GM23338 (cell line): ENCODE measurements around the gene UBE2Q2. TPM values are rescaled to one million over a fixed set of nuclear protein-coding genes. Genes with fewer than 3 reads are reported as not detected.

Experiments used
- ATAC-seq: fragments of 200-7000 bp; cut with Tn5 transposase; 3 replicates; pipeline ENCODE4 v1.9.1; 2020
- DNase-seq: peaks from one replicate; pipeline ENCODE4 v3.0.0-alpha.2; 2015; ENCODE audit warnings: low spot score
- H2AFZ ChIP-seq: fragments of 200-600 bp; sonication (generic); 2 replicates; pipeline ENCODE4 v1.8.0; 2016; ENCODE audit warnings: antibody characterized with exemption, mild to moderate bottlenecking, moderate library complexity
- H3F3A ChIP-seq: fragments of 200-600 bp; sonication (generic); replicated peaks from 2 replicates; pipeline ENCODE4 v1.8.0; 2017; ENCODE audit warnings: antibody characterized with exemption, mixed run types, low read depth
- H3K27ac ChIP-seq: fragments of 200-600 bp; sonication (generic); 2 replicates; pipeline ENCODE4 v1.6.1; 2016; ENCODE audit warnings: low read depth
- H3K27me3 ChIP-seq: fragments of 200-600 bp; sonication (generic); 2 replicates; pipeline ENCODE4 v1.8.0; 2016; ENCODE audit warnings: mild to moderate bottlenecking, mixed run types, moderate library complexity; ENCODE audit not compliant: insufficient read depth
- H3K36me3 ChIP-seq: fragments of 200-600 bp; sonication (generic); 2 replicates; pipeline ENCODE4 v1.8.0; 2016; ENCODE audit warnings: mild to moderate bottlenecking; ENCODE audit not compliant: insufficient read depth
- H3K4me1 ChIP-seq: fragments of 200-600 bp; sonication (generic); 2 replicates; pipeline ENCODE4 v1.8.0; 2016; ENCODE audit warnings: mild to moderate bottlenecking, moderate library complexity; ENCODE audit not compliant: insufficient read depth
- H3K4me2 ChIP-seq: fragments of 200-600 bp; sonication (generic); 2 replicates; pipeline ENCODE4 v1.7.1; 2017; ENCODE audit warnings: mixed run types
- H3K4me3 ChIP-seq: fragments of 200-600 bp; sonication (generic); 2 replicates; pipeline ENCODE4 v1.6.1; 2016; ENCODE audit warnings: mixed run types
- H3K79me2 ChIP-seq: fragments of 200-600 bp; sonication (generic); replicated peaks from 2 replicates; pipeline ENCODE4 v1.8.0; 2017; ENCODE audit warnings: mild to moderate bottlenecking; ENCODE audit not compliant: insufficient read depth
- H3K9me2 ChIP-seq: fragments of 200-600 bp; sonication (generic); 2 replicates; pipeline ENCODE4 v1.8.0; 2017; ENCODE audit not compliant: insufficient read depth
- H4K20me1 ChIP-seq: fragments of 200-600 bp; sonication (generic); replicated peaks from 2 replicates; pipeline ENCODE4 v1.8.0; 2017; ENCODE audit warnings: mild to moderate bottlenecking; ENCODE audit not compliant: insufficient read depth
- H3K27ac Mint-ChIP-seq: 2 replicates; pipeline ENCODE4 v1.8.0; 2020; ENCODE audit warnings: inconsistent platforms, mild to moderate bottlenecking, moderate library complexity, mixed read lengths
- H3K27me3 Mint-ChIP-seq: 3 replicates; pipeline ENCODE4 v1.8.0; 2022; ENCODE audit warnings: low read depth, mild to moderate bottlenecking, moderate library complexity, mixed read lengths, inconsistent platforms; ENCODE audit not compliant: insufficient read depth, poor library complexity
- H3K36me3 Mint-ChIP-seq: 3 replicates; pipeline ENCODE4 v1.8.0; 2021; ENCODE audit warnings: low read depth, mild to moderate bottlenecking, inconsistent platforms, moderate library complexity, mixed read lengths
- H3K4me1 Mint-ChIP-seq: 3 replicates; pipeline ENCODE4 v1.8.0; 2020; ENCODE audit warnings: mild to moderate bottlenecking, inconsistent platforms, mixed read lengths
- H3K4me3 Mint-ChIP-seq: 3 replicates; pipeline ENCODE4 v1.8.0; 2021; ENCODE audit warnings: moderate library complexity, mild to moderate bottlenecking, inconsistent platforms, mixed read lengths
- H3K9me3 Mint-ChIP-seq: 3 replicates; pipeline ENCODE4 v1.8.0; 2020; ENCODE audit warnings: moderate library complexity, mild to moderate bottlenecking, inconsistent platforms, mixed read lengths
- ETS1 ChIP-seq: IDR thresholded peaks from 2 replicates; pipeline ENCODE4 v1.6.1; 2016; ENCODE audit warnings: antibody characterized with exemption
- EZH2phosphoT487 ChIP-seq: fragments of 200-600 bp; sonication (generic); IDR thresholded peaks from one replicate; pipeline ENCODE4 v1.8.1; 2018; ENCODE audit warnings: antibody characterized with exemption; ENCODE audit not compliant: unreplicated experiment
- JUNB ChIP-seq: IDR thresholded peaks from one replicate; pipeline ENCODE4 v1.6.1; 2016; ENCODE audit warnings: antibody characterized with exemption; ENCODE audit not compliant: unreplicated experiment
- POLR2AphosphoS5 ChIP-seq: IDR thresholded peaks from 2 replicates; pipeline ENCODE4 v1.6.1; 2016; ENCODE audit warnings: antibody characterized with exemption, low read depth
- ZNF462 ChIP-seq: fragments of 250-450 bp; sonication (Bioruptor Pico); IDR thresholded peaks from 2 replicates; pipeline ENCODE4 v1.5.0; 2020; ENCODE audit warnings: mild to moderate bottlenecking, moderate library complexity
- polyA plus RNA-seq: library from polyadenylated mRNA; unstranded; fragments of >200 nt; fragmentation: Nextera tagmentation; extraction: Ambion mirVana; gene quantifications from 2 replicates; pipeline ENCODE4 v1.2.1, GENCODE V29; 2016
- total RNA-seq: library from RNA; depleted of rRNA; stranded (reverse); fragments of >200 nt; shearing (Covaris generic); gene quantifications from 2 replicates; pipeline ENCODE4 v1.2.3, GENCODE V29; 2014
- TF ChIP-seq, protein P1 (sequence below): IDR thresholded peaks from one replicate; pipeline ENCODE4 v1.6.1; 2018; ENCODE audit warnings: antibody characterized with exemption; ENCODE audit not compliant: unreplicated experiment
- TF ChIP-seq, protein P2 (sequence below), 2 experiments: fragments of 200-600 bp in 1 of 2; sonication (generic) in 1 of 2; conservative IDR thresholded peaks; 2 replicates each; pipeline versions ENCODE4 v1.5.1 to v1.6.1; 2016 to 2017; ENCODE audit warnings: antibody characterized with exemption in 2 of 2, low read depth in 2 of 2, mild to moderate bottlenecking in 2 of 2, moderate library complexity in 1 of 2

UBE2Q2 gene
- total and polyA plus RNA-seq, 2 experiments from 2014 or later, result 23.7 to 29.3 TPM

DNA sequence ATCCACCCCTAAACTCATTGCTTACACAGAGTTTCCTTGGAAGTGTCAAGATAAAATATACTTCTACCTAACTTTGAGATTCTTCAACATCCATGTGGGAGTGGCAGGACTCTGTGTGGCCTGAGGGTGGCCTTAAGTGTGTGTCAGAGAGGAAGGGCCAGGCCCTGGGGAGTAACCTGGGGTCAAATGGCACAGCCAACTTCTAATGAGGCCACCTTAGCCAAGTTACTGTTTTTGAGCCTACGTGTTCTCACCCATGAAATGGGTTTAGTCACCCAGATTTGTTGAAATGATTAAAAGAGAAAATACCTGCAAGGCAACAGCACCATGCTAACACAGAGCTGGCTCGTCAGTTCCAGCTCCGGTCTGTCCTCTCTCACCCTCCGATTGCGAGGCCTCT is 28.5 kb upstream of the UBE2Q2 start (continued):
- TF ChIP-seq ZNF462 (no peak), JUNB (no peak), POLR2AphosphoS5 (no peak), ETS1 (no peak), EZH2phosphoT487 (no peak)

DNA sequence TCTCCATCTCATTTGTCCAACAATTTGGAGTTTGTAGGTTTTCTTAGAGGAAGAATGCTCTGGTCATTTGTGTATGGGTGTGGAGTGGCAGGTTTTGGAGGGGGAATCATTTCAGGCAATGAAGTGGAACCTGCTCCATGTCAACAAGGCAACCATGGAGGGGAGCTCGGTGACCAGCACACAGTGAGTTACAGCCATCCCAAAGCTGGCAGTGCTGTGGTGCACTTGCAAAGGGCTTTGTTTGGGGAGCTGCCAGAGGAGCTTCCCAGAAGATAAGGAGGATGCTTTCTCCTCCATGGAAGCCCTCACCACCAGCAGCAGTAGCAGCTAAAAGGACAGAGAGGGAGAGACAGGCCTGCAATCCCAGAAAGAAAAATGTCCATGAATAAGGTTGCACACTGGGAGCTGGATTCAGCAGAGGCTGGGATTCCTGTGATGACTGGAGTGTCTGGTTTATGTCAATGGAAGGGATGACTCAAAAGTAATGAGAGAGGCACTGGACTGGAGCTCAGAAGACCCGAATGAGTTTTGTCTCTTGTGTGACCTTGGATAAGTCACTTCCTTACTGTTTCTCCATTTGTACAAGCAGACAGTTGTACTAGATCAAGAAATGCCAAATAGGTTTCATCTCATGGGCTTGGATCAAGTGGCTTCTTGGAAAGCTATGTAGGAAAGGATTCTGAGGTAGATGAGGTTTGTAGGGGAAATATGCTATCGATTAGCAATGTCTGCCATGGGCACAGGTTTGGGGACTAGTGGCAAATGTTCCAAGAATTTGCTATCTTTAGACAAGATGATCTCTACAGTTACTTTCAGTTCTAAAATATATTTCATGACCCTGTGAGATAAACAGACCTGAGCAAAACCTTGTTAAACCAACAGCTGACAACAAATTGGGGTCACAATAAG is 27.2 kb upstream of the UBE2Q2 start:
- DNase-seq (no peak), ATAC-seq (no peak)
- Histone ChIP-seq H3K79me2 (no peaks in the 10 kb centered on the region), H3K4me2 (no peak overlapping the region), H3K9me2 (no peaks in the 10 kb centered on the region), H4K20me1 (no peaks in the 10 kb centered on the region), H2AFZ (no peak overlapping the region; the same call in 1 of the 2 replicates), H3K27me3 (no peaks in the 10 kb centered on the region), H3K4me3 (no peak overlapping the region), H3K36me3 (no peaks in the 10 kb centered on the region), H3F3A (no peaks in the 10 kb centered on the region), H3K27ac (no peak overlapping the region), H3K4me1 (no peaks in the 10 kb centered on the region)
- Mint-ChIP-seq H3K27me3 (no peaks in the 10 kb centered on the region), H3K4me1 (peaks cover 3% of the 10 kb centered on the region; the same call in 2 of the 3 replicates), H3K27ac (no peak overlapping the region), H3K36me3 (no peaks in the 10 kb centered on the region; the same call in 2 of the 3 replicates), H3K4me3 (no peak overlapping the region), H3K9me3 (no peaks in the 10 kb centered on the region; the same call in 2 of the 3 replicates)
- TF ChIP-seq, protein P1, sequence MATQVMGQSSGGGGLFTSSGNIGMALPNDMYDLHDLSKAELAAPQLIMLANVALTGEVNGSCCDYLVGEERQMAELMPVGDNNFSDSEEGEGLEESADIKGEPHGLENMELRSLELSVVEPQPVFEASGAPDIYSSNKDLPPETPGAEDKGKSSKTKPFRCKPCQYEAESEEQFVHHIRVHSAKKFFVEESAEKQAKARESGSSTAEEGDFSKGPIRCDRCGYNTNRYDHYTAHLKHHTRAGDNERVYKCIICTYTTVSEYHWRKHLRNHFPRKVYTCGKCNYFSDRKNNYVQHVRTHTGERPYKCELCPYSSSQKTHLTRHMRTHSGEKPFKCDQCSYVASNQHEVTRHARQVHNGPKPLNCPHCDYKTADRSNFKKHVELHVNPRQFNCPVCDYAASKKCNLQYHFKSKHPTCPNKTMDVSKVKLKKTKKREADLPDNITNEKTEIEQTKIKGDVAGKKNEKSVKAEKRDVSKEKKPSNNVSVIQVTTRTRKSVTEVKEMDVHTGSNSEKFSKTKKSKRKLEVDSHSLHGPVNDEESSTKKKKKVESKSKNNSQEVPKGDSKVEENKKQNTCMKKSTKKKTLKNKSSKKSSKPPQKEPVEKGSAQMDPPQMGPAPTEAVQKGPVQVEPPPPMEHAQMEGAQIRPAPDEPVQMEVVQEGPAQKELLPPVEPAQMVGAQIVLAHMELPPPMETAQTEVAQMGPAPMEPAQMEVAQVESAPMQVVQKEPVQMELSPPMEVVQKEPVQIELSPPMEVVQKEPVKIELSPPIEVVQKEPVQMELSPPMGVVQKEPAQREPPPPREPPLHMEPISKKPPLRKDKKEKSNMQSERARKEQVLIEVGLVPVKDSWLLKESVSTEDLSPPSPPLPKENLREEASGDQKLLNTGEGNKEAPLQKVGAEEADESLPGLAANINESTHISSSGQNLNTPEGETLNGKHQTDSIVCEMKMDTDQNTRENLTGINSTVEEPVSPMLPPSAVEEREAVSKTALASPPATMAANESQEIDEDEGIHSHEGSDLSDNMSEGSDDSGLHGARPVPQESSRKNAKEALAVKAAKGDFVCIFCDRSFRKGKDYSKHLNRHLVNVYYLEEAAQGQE, result no peak
- TF ChIP-seq, protein P2, sequence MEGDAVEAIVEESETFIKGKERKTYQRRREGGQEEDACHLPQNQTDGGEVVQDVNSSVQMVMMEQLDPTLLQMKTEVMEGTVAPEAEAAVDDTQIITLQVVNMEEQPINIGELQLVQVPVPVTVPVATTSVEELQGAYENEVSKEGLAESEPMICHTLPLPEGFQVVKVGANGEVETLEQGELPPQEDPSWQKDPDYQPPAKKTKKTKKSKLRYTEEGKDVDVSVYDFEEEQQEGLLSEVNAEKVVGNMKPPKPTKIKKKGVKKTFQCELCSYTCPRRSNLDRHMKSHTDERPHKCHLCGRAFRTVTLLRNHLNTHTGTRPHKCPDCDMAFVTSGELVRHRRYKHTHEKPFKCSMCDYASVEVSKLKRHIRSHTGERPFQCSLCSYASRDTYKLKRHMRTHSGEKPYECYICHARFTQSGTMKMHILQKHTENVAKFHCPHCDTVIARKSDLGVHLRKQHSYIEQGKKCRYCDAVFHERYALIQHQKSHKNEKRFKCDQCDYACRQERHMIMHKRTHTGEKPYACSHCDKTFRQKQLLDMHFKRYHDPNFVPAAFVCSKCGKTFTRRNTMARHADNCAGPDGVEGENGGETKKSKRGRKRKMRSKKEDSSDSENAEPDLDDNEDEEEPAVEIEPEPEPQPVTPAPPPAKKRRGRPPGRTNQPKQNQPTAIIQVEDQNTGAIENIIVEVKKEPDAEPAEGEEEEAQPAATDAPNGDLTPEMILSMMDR (conservative IDR thresholded peaks at IDR 0.05; ENCODE audit: low read depth in 2 of 2), result peak in 1 of 2 experiments; percentile 29; a peak in 2 of 4 replicates
